Osteocyte (in vitro differentiated cells): ENCODE measurements around the gene PTPRJ. TPM values are rescaled to one million over a fixed set of nuclear protein-coding genes. Genes with fewer than 3 reads are reported as not detected.

Experiments used
- DNase-seq: peaks from one replicate; pipeline ENCODE4 v3.0.0; 2021; ENCODE audit warnings: mixed read lengths; ENCODE audit not compliant: unreplicated experiment; ENCODE audit errors: extremely low spot score
- H3K27ac Mint-ChIP-seq: one replicate; pipeline ENCODE4 v1.8.0; 2021; ENCODE audit warnings: mild to moderate bottlenecking, mixed read lengths; ENCODE audit not compliant: unreplicated experiment
- H3K27me3 Mint-ChIP-seq: one replicate; pipeline ENCODE4 v1.8.0; 2021; ENCODE audit warnings: mixed read lengths; ENCODE audit not compliant: unreplicated experiment
- H3K36me3 Mint-ChIP-seq: one replicate; pipeline ENCODE4 v1.8.0; 2021; ENCODE audit warnings: mixed read lengths; ENCODE audit not compliant: unreplicated experiment
- H3K4me1 Mint-ChIP-seq: one replicate; pipeline ENCODE4 v1.8.0; 2021; ENCODE audit warnings: mixed read lengths; ENCODE audit not compliant: unreplicated experiment
- H3K4me3 Mint-ChIP-seq: one replicate; pipeline ENCODE4 v1.8.0; 2021; ENCODE audit warnings: mild to moderate bottlenecking, moderate library complexity, mixed read lengths; ENCODE audit not compliant: unreplicated experiment
- H3K9me3 Mint-ChIP-seq: one replicate; pipeline ENCODE4 v1.8.0; 2021; ENCODE audit warnings: mixed read lengths; ENCODE audit not compliant: unreplicated experiment
- microRNA-seq: library from miRNA; unstranded; fragments of <30 nt; microRNA quantifications from one replicate; pipeline ENCODE4 v1.1.0, GENCODE V29; 2020; ENCODE audit not compliant: unreplicated experiment
- total RNA-seq: library from RNA; stranded (reverse); gene quantifications from 2 replicates; pipeline ENCODE4 v1.2.1, GENCODE V29; 2021
- TF ChIP-seq, protein P1 (sequence below): fragments of 200-600 bp; sonication (generic); IDR thresholded peaks from 2 replicates; pipeline ENCODE4 v1.5.0; 2021; ENCODE audit warnings: antibody characterized with exemption, mild to moderate bottlenecking, moderate library complexity

Gene PTPRJ
- total RNA-seq, 1 donor from 2014 or later, result 16.6 TPM

GRCh38 chr11:48193876-48194275 is 213.5 kb downstream of the PTPRJ start:
- Mint-ChIP-seq H3K9me3 (peaks cover 19% of the 10 kb centered on the region), H3K27ac (no peak overlapping the region), H3K36me3 (no peaks in the 10 kb centered on the region), H3K4me1 (no peaks in the 10 kb centered on the region), H3K4me3 (no peak overlapping the region), H3K27me3 (peaks cover 11% of the 10 kb centered on the region)
- TF ChIP-seq, protein P1, sequence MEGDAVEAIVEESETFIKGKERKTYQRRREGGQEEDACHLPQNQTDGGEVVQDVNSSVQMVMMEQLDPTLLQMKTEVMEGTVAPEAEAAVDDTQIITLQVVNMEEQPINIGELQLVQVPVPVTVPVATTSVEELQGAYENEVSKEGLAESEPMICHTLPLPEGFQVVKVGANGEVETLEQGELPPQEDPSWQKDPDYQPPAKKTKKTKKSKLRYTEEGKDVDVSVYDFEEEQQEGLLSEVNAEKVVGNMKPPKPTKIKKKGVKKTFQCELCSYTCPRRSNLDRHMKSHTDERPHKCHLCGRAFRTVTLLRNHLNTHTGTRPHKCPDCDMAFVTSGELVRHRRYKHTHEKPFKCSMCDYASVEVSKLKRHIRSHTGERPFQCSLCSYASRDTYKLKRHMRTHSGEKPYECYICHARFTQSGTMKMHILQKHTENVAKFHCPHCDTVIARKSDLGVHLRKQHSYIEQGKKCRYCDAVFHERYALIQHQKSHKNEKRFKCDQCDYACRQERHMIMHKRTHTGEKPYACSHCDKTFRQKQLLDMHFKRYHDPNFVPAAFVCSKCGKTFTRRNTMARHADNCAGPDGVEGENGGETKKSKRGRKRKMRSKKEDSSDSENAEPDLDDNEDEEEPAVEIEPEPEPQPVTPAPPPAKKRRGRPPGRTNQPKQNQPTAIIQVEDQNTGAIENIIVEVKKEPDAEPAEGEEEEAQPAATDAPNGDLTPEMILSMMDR, result no peak
- DNase-seq, result no peak

DNA sequence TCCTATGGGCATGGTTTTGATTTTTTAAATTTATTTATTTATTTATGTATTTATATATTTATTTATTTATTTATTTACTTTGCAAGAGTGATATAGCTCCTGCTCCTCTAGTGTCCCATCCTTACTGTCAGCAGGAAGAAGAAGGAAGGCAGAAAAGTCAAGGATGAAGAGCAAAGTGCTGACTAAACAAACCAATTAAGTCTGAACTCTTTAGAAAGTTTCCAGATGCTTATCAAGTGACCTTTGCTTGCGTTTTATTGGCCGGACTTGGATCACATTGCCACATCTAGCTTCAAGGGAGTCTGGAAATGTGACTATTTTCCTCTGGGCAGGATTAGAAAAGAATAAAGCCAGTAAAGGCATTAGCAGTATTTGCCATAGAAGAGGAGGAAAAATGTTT is 227.5 kb downstream of the PTPRJ start:
- no peaks in the 10 kb centered on the region for H3K36me3 Mint-ChIP-seq
- no peaks in the 10 kb centered on the region for H3K9me3 Mint-ChIP-seq

DNA sequence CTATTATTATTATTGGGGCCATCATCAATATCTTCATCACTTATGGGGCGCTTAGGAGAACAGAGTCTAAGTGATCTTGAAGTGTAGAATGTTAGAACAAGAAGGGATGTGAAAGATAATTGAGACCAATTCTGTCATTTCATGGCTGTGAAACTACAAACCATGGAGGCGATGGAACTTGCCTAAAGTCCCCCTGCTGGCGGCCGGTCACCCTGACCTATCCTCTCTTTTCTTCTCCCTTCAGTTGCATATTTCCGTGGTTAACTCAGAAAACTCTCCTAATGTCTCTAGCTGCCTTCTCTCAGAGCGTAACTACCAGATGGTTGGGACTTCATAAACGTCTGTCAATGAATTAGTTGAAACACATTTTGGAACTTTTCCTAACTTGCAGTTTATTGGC is 229.7 kb downstream of the PTPRJ start:
- no peaks in the 10 kb centered on the region for H3K9me3 Mint-ChIP-seq
- TF ChIP-seq, protein P1, result no peak
- no peak overlapping the region for H3K27ac Mint-ChIP-seq
- H3K4me3 Mint-ChIP-seq, result no peak overlapping the region
- H3K36me3 Mint-ChIP-seq, result no peaks in the 10 kb centered on the region
- H3K27me3 Mint-ChIP-seq, result peaks cover 17% of the 10 kb centered on the region
- H3K4me1 Mint-ChIP-seq, result no peaks in the 10 kb centered on the region
- no peak for DNase-seq

More for the DNA sequence above, 227.5 kb downstream of the PTPRJ start:
- TF ChIP-seq, protein P1, result no peak
- Mint-ChIP-seq H3K27ac (no peak overlapping the region), H3K4me3 (no peak overlapping the region), H3K4me1 (no peaks in the 10 kb centered on the region), H3K27me3 (peaks cover 17% of the 10 kb centered on the region)
- DNase-seq, result no peak

DNA sequence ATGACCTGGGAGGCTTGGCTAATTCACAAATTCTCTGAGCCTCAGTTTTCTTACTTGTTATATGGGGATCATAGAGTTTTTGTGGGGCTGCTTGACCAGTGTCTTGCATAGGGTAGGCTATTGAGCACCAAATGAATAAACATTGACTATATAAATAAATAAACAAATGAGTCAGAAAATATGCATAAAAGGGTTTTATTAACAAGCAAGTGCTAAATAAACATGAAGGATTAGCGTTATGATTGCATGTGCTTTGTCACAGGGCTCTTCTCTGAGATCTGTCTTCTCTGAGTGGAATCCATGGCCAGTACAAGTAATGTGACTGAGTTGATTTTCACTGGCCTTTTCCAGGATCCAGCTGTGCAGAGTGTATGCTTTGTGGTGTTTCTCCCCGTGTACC is 236.2 kb downstream of the PTPRJ start, which contains the start of gene OR4B1:
TSS of gene OR4B1 (plus strand) at position 301 of the 400 bp plus-strand sequence. CDS start at position 301, 0 bp downstream.
- no peak within 1 kb of the TSS for H3K4me3 Mint-ChIP-seq
- peaks cover 7% of the 10 kb centered on the region for H3K27me3 Mint-ChIP-seq
- H3K4me1 Mint-ChIP-seq, result no peaks in the 10 kb centered on the region
- no peaks in the 10 kb centered on the region for H3K9me3 Mint-ChIP-seq
- no peak for DNase-seq
- H3K36me3 Mint-ChIP-seq, result no peaks in the 10 kb centered on the region
- no peak within 1 kb of the TSS for H3K27ac Mint-ChIP-seq
- TF ChIP-seq, protein P1, result no peak

Small RNA genes lying within 50 kb of the gene (microRNA-seq; reads per million reads assigned to microRNA genes)
- not detected for gene MIR3161

Other genes starting within 250 kb of the PTPRJ start
- 93.1 and 97.7 TPM in 2 replicates for gene FNBP4, start 213.2 kb upstream of the PTPRJ start, total RNA-seq
- gene NUP160, start 132.2 kb upstream of the PTPRJ start, total RNA-seq, result 28.3 TPM in 2 replicates
- gene OR4B1, start 236.3 kb downstream of the PTPRJ start, total RNA-seq, result not detected in 2 replicates